K562 (cell line): Measurements from ENCODE around the gene CTNS. TPM values are rescaled to one million over a fixed set of nuclear protein-coding genes. Genes with fewer than 3 reads are reported as not detected.
A peak's percentile ranks its signal among the peaks of the same experiment; 100 is the strongest.

Experiments
- ATAC-seq: fragments of 200-7000 bp; cut with Tn5 transposase; 3 replicates; pipeline ENCODE4 v1.9.1; 2020; ENCODE audit warnings: moderate library complexity
- BruUV-seq: library from RNA; stranded (reverse); fragments of 400-500 nt; replicated peaks from 2 replicates; lab custom pipeline; 2021; lab: Mats Ljungman, UMichigan
- CTCF ChIA-PET: fragments of 300-600 bp; formaldehyde crosslinking; extraction: SDS; loops from one replicate; lab custom pipeline; 2021; ENCODE audit warnings: low intra/inter-chr PET ratio; lab: Yijun Ruan, JAX
- POLR2A ChIA-PET: fragments of 300-600, 350-650 bp; sonication (Branson Sonifier 250); formaldehyde crosslinking; extraction: SDS; loops from one replicate; lab custom pipeline; 2021; ENCODE audit warnings: antibody characterized with exemption, inconsistent platforms; lab: Yijun Ruan, JAX
- DNase-seq, 4 experiments: peaks; one replicate each; pipeline versions ENCODE4 v3.0.0 to v3.0.0-alpha.2; 2011 to 2018; ENCODE audit warnings: low spot score in 3 of 4, mixed read lengths in 3 of 4; ENCODE audit errors: extremely low read depth in 1 of 4
- FAIRE-seq: peaks from 2 replicates; lab custom pipeline; 2011; peaks lifted over from hg19 to GRCh38; lab: Jason Lieb, UNC
- H2AFZ ChIP-seq: 2 replicates; pipeline ENCODE4 v1.6.0; 2011; ENCODE audit warnings: low read depth, low read length, control low read depth, inconsistent platforms
- H3K27ac ChIP-seq: fragments of 200-600 bp; 3 replicates; pipeline ENCODE4 v1.8.0; 2011; ENCODE audit warnings: low read depth, mild to moderate bottlenecking, control low read depth, inconsistent platforms, low read length, moderate library complexity, mixed read lengths; ENCODE audit errors: extremely low read depth
- H3K27me3 ChIP-seq, 2 experiments: fragments of 300-600 bp in 1 of 2; 2 replicates in 1 of 2; 3 replicates in 1 of 2; pipeline versions ENCODE4 v1.6.0 to v1.8.0; 2011; ENCODE audit warnings: inconsistent platforms in 2 of 2, low read length in 2 of 2, mild to moderate bottlenecking in 1 of 2, mixed read lengths in 1 of 2, moderate library complexity in 1 of 2; ENCODE audit not compliant: control insufficient read depth in 2 of 2, insufficient read depth in 2 of 2
- H3K36me3 ChIP-seq: fragments of 300-600 bp; 3 replicates; pipeline ENCODE4 v1.8.0; 2011; ENCODE audit warnings: mild to moderate bottlenecking, low read length, inconsistent platforms; ENCODE audit not compliant: control insufficient read depth, insufficient read depth
- H3K4me1 ChIP-seq, 2 experiments: fragments of 200-600 bp in 1 of 2; replicated peaks in 1 of 2; 2 replicates in 1 of 2; 3 replicates in 1 of 2; pipeline versions ENCODE4 v1.5.1 to v1.8.0; 2011; ENCODE audit warnings: inconsistent platforms in 2 of 2, low read length in 2 of 2, mild to moderate bottlenecking in 1 of 2, mixed read lengths in 1 of 2, moderate library complexity in 1 of 2; ENCODE audit not compliant: control insufficient read depth in 2 of 2, insufficient read depth in 2 of 2
- H3K4me2 ChIP-seq: 2 replicates; pipeline ENCODE4 v1.6.1; 2011; ENCODE audit warnings: low read length, control low read depth, inconsistent platforms, mixed read lengths; ENCODE audit not compliant: insufficient read depth
- H3K4me3 ChIP-seq: fragments of 200-600 bp; sonication (generic), shearing (Covaris generic); 2 replicates; pipeline ENCODE4 v1.5.1; 2016; ENCODE audit warnings: control low read depth, inconsistent platforms
- H3K79me2 ChIP-seq: fragments of 200-600 bp; 3 replicates; pipeline ENCODE4 v1.8.0; 2011; ENCODE audit warnings: low read length, inconsistent platforms; ENCODE audit not compliant: control insufficient read depth, insufficient read depth
- H3K9ac ChIP-seq, 2 experiments: 2 replicates each; pipeline versions ENCODE4 v1.6.0 to v1.6.1; 2011; ENCODE audit warnings: low read depth in 2 of 2, low read length in 2 of 2, control low read depth in 1 of 2, inconsistent platforms in 1 of 2, mild to moderate bottlenecking in 1 of 2, mixed read lengths in 1 of 2; ENCODE audit not compliant: insufficient read depth in 1 of 2
- H3K9me1 ChIP-seq: one replicate; pipeline ENCODE4 v1.6.0; 2011; ENCODE audit warnings: inconsistent platforms, mild to moderate bottlenecking, low read length, moderate library complexity; ENCODE audit not compliant: control insufficient read depth, insufficient read depth
- H3K9me3 ChIP-seq: replicated peaks from 2 replicates; pipeline ENCODE4 v1.5.1; 2011; ENCODE audit warnings: low read depth, low read length, inconsistent platforms; ENCODE audit not compliant: control insufficient read depth, insufficient read depth
- H4K20me1 ChIP-seq: replicated peaks from 2 replicates; pipeline ENCODE4 v1.6.1; 2011; ENCODE audit warnings: low read length, inconsistent platforms, mixed read lengths; ENCODE audit not compliant: control insufficient read depth, insufficient read depth
- C11orf30 ChIP-seq: fragments of 450-650 bp; IDR thresholded peaks from 2 replicates; pipeline ENCODE4 v1.6.1; 2016; ENCODE audit warnings: low read depth, mild to moderate bottlenecking
- HDAC6 ChIP-seq: IDR thresholded peaks from 2 replicates; pipeline ENCODE4 v1.6.1; 2012; ENCODE audit warnings: low read depth, mild to moderate bottlenecking, control low read depth, inconsistent platforms, low read length, moderate library complexity
- NCOR1 ChIP-seq: fragments of 450-650 bp; IDR thresholded peaks from 2 replicates; pipeline ENCODE4 v1.6.1; 2016; ENCODE audit warnings: mild to moderate bottlenecking, moderate library complexity
- POU5F1 ChIP-seq: fragments of 150-350 bp; IDR thresholded peaks from 2 replicates; pipeline ENCODE4 v1.6.1; 2014; ENCODE audit warnings: borderline replicate concordance, low read length, low read depth, mild to moderate bottlenecking; ENCODE audit not compliant: partially characterized antibody
- ZNF232 ChIP-seq: sonication (generic); formaldehyde crosslinking; IDR thresholded peaks from 2 replicates; pipeline ENCODE4 v1.8.0; 2022; ENCODE audit warnings: mild to moderate bottlenecking, missing genetic modification reagents
- WGBS: fragments of 100-300 bp; shearing (Covaris generic); methylation state at CpG from one replicate; pipeline ENCODE4 v1.1.6; 2016; ENCODE audit warnings: low coverage, mixed read lengths; ENCODE audit not compliant: insufficient coverage; ENCODE audit errors: missing lambda C conversion rate; 5-methylcytosine and 5-hydroxymethylcytosine counted together
- in situ Hi-C: fragments of 300-500 bp; cut with MboI; formaldehyde crosslinking; loops from 4 replicates; pipeline ENCODE4 v1.15.0; 2018; ENCODE audit warnings: inconsistent platforms, mixed read lengths
- intact Hi-C: fragments of 100-400 bp; cut with micrococcal nuclease; formaldehyde crosslinking; loops from 2 replicates; pipeline ENCODE4 v1.14.2; 2022
- polyA plus RNA-seq, 8 experiments: library from polyadenylated mRNA; depleted of rRNA in 4 of 8; stranded (reverse) in 5 of 8; unstranded in 3 of 8; fragments of >200 nt; fragmentation: Nextera tagmentation in 2 of 8; fragmentation: Illumina TruSeq in 1 of 8; extraction: Ambion mirVana in 2 of 8; extraction: Trizol in 1 of 8; gene quantifications; 2 replicates each; pipeline versions ENCODE4 v1.2.1 to v1.2.3, GENCODE V29; 2011 to 2014; ENCODE audit warnings: inconsistent platforms in 1 of 8, missing spikeins in 1 of 8
- total RNA-seq, 7 experiments: library from RNA; depleted of rRNA in 6 of 7; stranded (reverse); fragments of >200 nt in 6 of 7; fragmentation: Illumina TruSeq in 2 of 7; extraction: Trizol in 2 of 7; gene quantifications; 2 replicates each; pipeline versions ENCODE4 v1.2.1 to v1.2.3, GENCODE V29; 2011 to 2021; ENCODE audit warnings: low replicate concordance in 1 of 7

CTNS gene
- total and polyA plus RNA-seq, 9 of the 15 experiments (the other 6 are each of a cell fraction or from before 2014, with no cell fraction given): 0.66 to 8.4 (median 4.9) TPM

DNA sequence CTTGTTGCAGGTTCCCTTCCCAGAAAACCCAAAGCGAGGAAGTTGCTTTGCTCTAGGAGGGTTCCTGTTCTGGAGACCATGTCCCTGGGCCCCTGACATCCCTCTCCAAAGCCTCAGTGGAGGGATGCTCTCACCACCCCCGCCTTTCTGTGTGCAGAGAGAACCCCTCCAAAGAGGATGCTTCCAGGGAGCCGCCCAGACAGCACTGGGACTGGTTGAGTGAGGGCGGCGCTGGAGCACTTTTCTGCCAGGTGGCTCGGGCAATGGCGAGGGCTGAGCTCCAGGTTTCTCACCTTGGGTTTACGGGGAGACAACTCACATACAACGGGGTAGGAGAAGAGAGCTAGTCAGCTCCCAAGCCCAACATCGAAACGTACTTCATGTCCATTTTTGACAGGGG is 39.3 kb downstream of the CTNS start (continued):
- TF ChIP-seq HDAC6 (no peak), NCOR1 (no peak), POU5F1 (no peak)

DNA sequence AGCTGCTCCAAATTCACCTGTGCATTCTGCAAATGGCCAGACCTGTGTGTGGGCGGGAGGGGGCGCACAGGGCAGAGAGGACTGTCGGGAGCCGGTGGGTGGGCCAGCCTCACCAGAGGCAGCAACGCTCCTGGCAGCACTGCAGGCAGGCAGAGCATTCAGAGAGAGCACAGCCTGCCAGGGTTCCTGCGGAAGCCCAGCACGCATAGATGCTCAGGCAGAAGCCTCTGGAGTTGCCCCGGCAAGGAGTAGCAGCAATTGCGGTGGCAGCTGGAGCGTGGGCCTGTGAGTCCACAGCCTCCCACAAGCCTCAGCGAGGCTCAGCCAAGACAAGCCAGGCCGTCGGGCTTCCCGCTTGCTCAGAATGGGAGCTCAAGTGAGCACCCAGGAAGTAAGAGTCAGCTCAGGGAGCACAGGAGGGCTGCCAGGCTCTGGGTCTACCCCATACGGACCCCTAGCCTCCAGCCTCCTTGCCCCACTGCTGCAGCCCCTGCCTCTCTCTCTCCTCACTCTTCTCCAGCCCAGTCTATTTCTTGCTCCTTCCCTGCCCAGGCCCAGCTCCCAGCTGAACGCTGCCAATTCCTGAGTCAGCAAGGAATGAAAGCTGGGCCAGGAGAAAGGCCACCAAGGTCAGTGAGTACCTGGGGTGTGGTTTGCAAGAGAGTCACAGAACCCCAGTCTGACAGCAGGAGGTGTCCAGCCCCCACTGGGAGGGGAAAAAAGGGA is 41.7 kb downstream of the CTNS start:
- H3K27ac ChIP-seq: no peak overlapping the region
- no peak overlapping the region for H3K4me3 ChIP-seq
- in situ Hi-C loops (no loop called here), intact Hi-C loops (no loop called here)
- peaks cover 0 to 23% of the 10 kb centered on the region in 2 experiments; a peak in 2 of 5 replicates for H3K4me1 ChIP-seq
- H3K9me1 ChIP-seq: no peaks in the 10 kb centered on the region
- CTCF ChIA-PET: no interaction called here
- no peak overlapping the region for H3K4me2 ChIP-seq
- no peaks in the 10 kb centered on the region for H3K36me3 ChIP-seq
- no peaks in the 10 kb centered on the region for H3K79me2 ChIP-seq
- peaks cover 0 to 17% of the 10 kb centered on the region in 2 experiments; a peak in 3 of 5 replicates for H3K27me3 ChIP-seq
- H4K20me1 ChIP-seq: no peaks in the 10 kb centered on the region
- FAIRE-seq (no peak), DNase-seq (no peak), ATAC-seq (no peak; the same call in none of the 3 replicates)
- 22% methylated on average over 13 of the region's 16 CpGs for WGBS
- BruUV-seq: no TSS peak
- H3K9ac ChIP-seq: peak overlapping the region in 1 of 2 experiments; percentile 45; a peak in 1 of 4 replicates
- POLR2A ChIA-PET: interaction anchor here (0.5 to 0.6 kb wide), 3 partner anchors 10 to 660 kb away, joined by 3 to 4 read pairs (median 3); partner anchors contain the start of gene EMC6
- no peaks in the 10 kb centered on the region for H3K9me3 ChIP-seq
- TF ChIP-seq C11orf30 (peak; percentile 20; the same call in 1 of the 2 replicates), ZNF232 (CRISPR knock-in tag) (no peak)
- no peak overlapping the region for H2AFZ ChIP-seq
